HUES48 (cell line): ENCODE results near the gene PCMT1.

Experiments used
- H3K27ac ChIP-seq: one replicate; pipeline ENCODE4 v1.7.0; 2013; ENCODE audit warnings: low read depth, low read length, inconsistent platforms
- H3K27me3 ChIP-seq: 2 replicates; pipeline ENCODE4 v1.6.1; 2013; ENCODE audit warnings: mild to moderate bottlenecking, low read length; ENCODE audit not compliant: control insufficient read depth, insufficient read depth
- H3K36me3 ChIP-seq: 2 replicates; pipeline ENCODE4 v1.6.1; 2013; ENCODE audit warnings: low read length; ENCODE audit not compliant: control insufficient read depth, insufficient read depth
- H3K4me1 ChIP-seq: 2 replicates; pipeline ENCODE4 v1.6.1; 2013; ENCODE audit warnings: mild to moderate bottlenecking, low read length; ENCODE audit not compliant: control insufficient read depth, insufficient read depth
- H3K4me3 ChIP-seq: 2 replicates; pipeline ENCODE4 v1.5.1; 2013; ENCODE audit warnings: mild to moderate bottlenecking, low read depth, low read length
- H3K9ac ChIP-seq: 2 replicates; pipeline ENCODE4 v1.6.1; 2013; ENCODE audit warnings: mild to moderate bottlenecking, low read depth, low read length, moderate library complexity
- H3K9me3 ChIP-seq: 2 replicates; pipeline ENCODE4 v1.6.1; 2013; ENCODE audit warnings: low read length; ENCODE audit not compliant: control insufficient read depth, insufficient read depth

PCMT1 gene

GRCh38 chr6:149771185-149771584 lies 21.6 kb downstream of the PCMT1 start:
- H3K4me3 ChIP-seq, result no peak overlapping the region
- H3K27me3 ChIP-seq, result no peaks in the 10 kb centered on the region
- no peak overlapping the region for H3K27ac ChIP-seq
- no peaks in the 10 kb centered on the region for H3K4me1 ChIP-seq
- H3K9me3 ChIP-seq, result no peaks in the 10 kb centered on the region
- H3K36me3 ChIP-seq, result peaks cover 41% of the 10 kb centered on the region
- H3K9ac ChIP-seq, result no peak overlapping the region

- Histone ChIP-seq H3K9me3 (no peaks in the 10 kb centered on the region), H3K4me3 (no peak overlapping the region), H3K27me3 (no peaks in the 10 kb centered on the region), H3K9ac (no peak overlapping the region), H3K4me1 (no peaks in the 10 kb centered on the region), H3K36me3 (peaks cover 38% of the 10 kb centered on the region), H3K27ac (no peak overlapping the region)
These were observed 22.4 kb downstream of the PCMT1 start for GRCh38 chr6:149771925-149772324.

GRCh38 chr6:149777624-149778023 lies 28.1 kb downstream of the PCMT1 start:
- Histone ChIP-seq H3K4me1 (no peaks in the 10 kb centered on the region), H3K27me3 (no peaks in the 10 kb centered on the region), H3K9ac (no peak overlapping the region), H3K4me3 (no peak overlapping the region), H3K27ac (no peak overlapping the region), H3K9me3 (no peaks in the 10 kb centered on the region), H3K36me3 (peaks cover 42% of the 10 kb centered on the region)

GRCh38 chr6:149779644-149779963 lies 30.1 kb downstream of the PCMT1 start:
- Histone ChIP-seq H3K27me3 (no peaks in the 10 kb centered on the region), H3K4me3 (no peak overlapping the region), H3K27ac (no peak overlapping the region), H3K4me1 (no peaks in the 10 kb centered on the region), H3K36me3 (peaks cover 42% of the 10 kb centered on the region), H3K9ac (no peak overlapping the region), H3K9me3 (no peaks in the 10 kb centered on the region)

- Histone ChIP-seq H3K36me3 (peaks cover 36% of the 10 kb centered on the region), H3K4me1 (no peaks in the 10 kb centered on the region), H3K27me3 (no peaks in the 10 kb centered on the region), H3K9ac (no peak overlapping the region), H3K9me3 (no peaks in the 10 kb centered on the region), H3K4me3 (no peak overlapping the region), H3K27ac (no peak overlapping the region)
These were observed 32.2 kb downstream of the PCMT1 start for GRCh38 chr6:149781715-149782114.

GRCh38 chr6:149782337-149782736 lies 32.8 kb downstream of the PCMT1 start:
- H3K9me3 ChIP-seq, result no peaks in the 10 kb centered on the region
- H3K4me1 ChIP-seq, result no peaks in the 10 kb centered on the region
- H3K27me3 ChIP-seq, result no peaks in the 10 kb centered on the region
- H3K9ac ChIP-seq, result no peak overlapping the region
- no peak overlapping the region for H3K4me3 ChIP-seq
- H3K36me3 ChIP-seq, result peaks cover 31% of the 10 kb centered on the region
- H3K27ac ChIP-seq, result no peak overlapping the region

GRCh38 chr6:149783551-149783950 lies 34.0 kb downstream of the PCMT1 start:
- no peaks in the 10 kb centered on the region for H3K4me1 ChIP-seq
- no peak overlapping the region for H3K9ac ChIP-seq
- H3K36me3 ChIP-seq, result peaks cover 28% of the 10 kb centered on the region
- no peak overlapping the region for H3K27ac ChIP-seq
- no peak overlapping the region for H3K4me3 ChIP-seq
- H3K27me3 ChIP-seq, result no peaks in the 10 kb centered on the region
- no peaks in the 10 kb centered on the region for H3K9me3 ChIP-seq

GRCh38 chr6:149806127-149806526 lies 56.6 kb downstream of the PCMT1 start:
- Histone ChIP-seq H3K9me3 (no peaks in the 10 kb centered on the region), H3K4me3 (no peak overlapping the region), H3K9ac (no peak overlapping the region), H3K27ac (no peak overlapping the region), H3K4me1 (no peaks in the 10 kb centered on the region), H3K27me3 (no peaks in the 10 kb centered on the region), H3K36me3 (peaks cover 22% of the 10 kb centered on the region)

GRCh38 chr6:149809798-149810197 lies 60.3 kb downstream of the PCMT1 start:
- Histone ChIP-seq H3K4me1 (no peaks in the 10 kb centered on the region), H3K9ac (no peak overlapping the region), H3K9me3 (no peaks in the 10 kb centered on the region), H3K27ac (no peak overlapping the region), H3K36me3 (peaks cover 16% of the 10 kb centered on the region; the same call in 1 of the 2 replicates), H3K4me3 (no peak overlapping the region), H3K27me3 (no peaks in the 10 kb centered on the region)

GRCh38 chr6:149813351-149813750 lies 63.8 kb downstream of the PCMT1 start:
- Histone ChIP-seq H3K9ac (no peak overlapping the region), H3K27me3 (no peaks in the 10 kb centered on the region), H3K4me3 (no peak overlapping the region), H3K4me1 (no peaks in the 10 kb centered on the region), H3K9me3 (no peaks in the 10 kb centered on the region), H3K36me3 (peaks cover 16% of the 10 kb centered on the region; the same call in 1 of the 2 replicates), H3K27ac (no peak overlapping the region)

GRCh38 chr6:149815788-149816187 lies 66.2 kb downstream of the PCMT1 start:
- Histone ChIP-seq H3K27ac (no peak overlapping the region), H3K36me3 (peaks cover 10% of the 10 kb centered on the region; the same call in 1 of the 2 replicates), H3K4me3 (no peak overlapping the region), H3K9me3 (no peaks in the 10 kb centered on the region), H3K4me1 (no peaks in the 10 kb centered on the region), H3K27me3 (no peaks in the 10 kb centered on the region), H3K9ac (no peak overlapping the region)

GRCh38 chr6:149820506-149820905 lies 71.0 kb downstream of the PCMT1 start:
- no peaks in the 10 kb centered on the region for H3K27me3 ChIP-seq
- H3K4me1 ChIP-seq, result no peaks in the 10 kb centered on the region
- H3K36me3 ChIP-seq, result no peaks in the 10 kb centered on the region
- no peak overlapping the region for H3K27ac ChIP-seq
- no peak overlapping the region for H3K9ac ChIP-seq
- H3K9me3 ChIP-seq, result no peaks in the 10 kb centered on the region
- no peak overlapping the region for H3K4me3 ChIP-seq
